Keratinocyte (primary cell): ENCODE measurements around the gene CSTF1. TPM values are rescaled to one million over a fixed set of nuclear protein-coding genes. Genes with fewer than 3 reads are reported as not detected.

Source experiments
- DNase-seq: peaks from one replicate; pipeline ENCODE4 v3.0.0-alpha.2; 2011; ENCODE audit warnings: low read depth, missing footprints, low spot score
- FAIRE-seq: peaks from 2 replicates; lab custom pipeline; 2011; peaks lifted over from hg19 to GRCh38; lab: Jason Lieb, UNC
- H2AFZ ChIP-seq: 2 replicates; pipeline ENCODE4 v1.6.0; 2012; ENCODE audit warnings: low read length, control low read depth, inconsistent platforms; ENCODE audit not compliant: control insufficient read depth
- H3K27ac ChIP-seq: 2 replicates; pipeline ENCODE4 v1.5.1; 2011; ENCODE audit warnings: low read length; ENCODE audit not compliant: control insufficient read depth, insufficient read depth
- H3K27me3 ChIP-seq: 3 replicates; pipeline ENCODE4 v1.6.0; 2011; ENCODE audit warnings: low read length; ENCODE audit not compliant: control insufficient read depth, insufficient read depth; ENCODE audit errors: extremely low read depth
- H3K36me3 ChIP-seq, 2 experiments: 2 replicates in 1 of 2; 3 replicates in 1 of 2; pipeline ENCODE4 v1.5.1; 2011; ENCODE audit warnings: low read length in 2 of 2, mild to moderate bottlenecking in 1 of 2; ENCODE audit not compliant: control insufficient read depth in 2 of 2, insufficient read depth in 2 of 2; ENCODE audit errors: extremely low read depth in 1 of 2
- H3K4me1 ChIP-seq: 3 replicates; pipeline ENCODE4 v1.5.1; 2011; ENCODE audit warnings: low read length; ENCODE audit not compliant: control insufficient read depth, insufficient read depth; ENCODE audit errors: extremely low read depth
- H3K4me2 ChIP-seq: 3 replicates; pipeline ENCODE4 v1.6.0; 2011; ENCODE audit warnings: low read depth, low read length; ENCODE audit not compliant: control insufficient read depth, insufficient read depth; ENCODE audit errors: extremely low read depth
- H3K4me3 ChIP-seq, 3 experiments: fragments of 200-600 bp in 1 of 3; sonication (generic) in 1 of 3; 2 replicates in 2 of 3; 3 replicates in 1 of 3; pipeline ENCODE4 v1.5.1; 2011 to 2016; ENCODE audit warnings: low read length in 3 of 3, mild to moderate bottlenecking in 3 of 3, control low read depth in 2 of 3, inconsistent platforms in 1 of 3, low read depth in 1 of 3, mixed read lengths in 1 of 3, mixed run types in 1 of 3, moderate library complexity in 1 of 3; ENCODE audit not compliant: control insufficient read depth in 2 of 3, insufficient read depth in 2 of 3; ENCODE audit errors: extremely low read depth in 1 of 3
- H3K79me2 ChIP-seq: 2 replicates; pipeline ENCODE4 v1.6.0; 2012; ENCODE audit warnings: low read length; ENCODE audit not compliant: control insufficient read depth, insufficient read depth
- H3K9ac ChIP-seq: 3 replicates; pipeline ENCODE4 v1.6.0; 2011; ENCODE audit warnings: low read length; ENCODE audit not compliant: control insufficient read depth, insufficient read depth; ENCODE audit errors: extremely low read depth
- H3K9me1 ChIP-seq: 3 replicates; pipeline ENCODE4 v1.6.0; 2011; ENCODE audit warnings: low read length; ENCODE audit not compliant: control insufficient read depth, insufficient read depth; ENCODE audit errors: extremely low read depth
- H3K9me3 ChIP-seq: 2 replicates; pipeline ENCODE4 v1.5.1; 2012; ENCODE audit warnings: low read depth, low read length; ENCODE audit not compliant: control insufficient read depth
- H4K20me1 ChIP-seq: 3 replicates; pipeline ENCODE4 v1.6.0; 2011; ENCODE audit warnings: low read length; ENCODE audit not compliant: control insufficient read depth, insufficient read depth; ENCODE audit errors: extremely low read depth
- EZH2 ChIP-seq: IDR thresholded peaks from one replicate; pipeline ENCODE4 v1.6.1; 2012; ENCODE audit warnings: inconsistent platforms, mild to moderate bottlenecking, low read length, moderate library complexity
- dilution Hi-C: fragments of 300-500 bp; cut with MboI; formaldehyde crosslinking; loops from one replicate; pipeline ENCODE4 v1.7.0; 2020; ENCODE audit warnings: low sequenced_read_pairs; ENCODE audit not compliant: extremely low pct_ligation_motif_present
- polyA plus RNA-seq, 5 experiments: library from polyadenylated mRNA; depleted of rRNA in 3 of 5; stranded (reverse) in 3 of 5; stranded (forward) in 1 of 5; unstranded in 1 of 5; fragments of >200 nt; gene quantifications; 1 replicate in 1 of 5; 2 replicates in 3 of 5; 3 replicates in 1 of 5; pipeline versions ENCODE4 v1.2.1 to v1.2.3, GENCODE V29; 2011 to 2012; ENCODE audit warnings: missing spikeins in 2 of 5, low read depth in 1 of 5, low replicate concordance in 1 of 5
- TF ChIP-seq, protein P1 (sequence below), 3 experiments: IDR thresholded peaks in 1 of 3; conservative IDR thresholded peaks in 1 of 3; optimal IDR thresholded peaks in 1 of 3; 2 replicates in 2 of 3; 3 replicates in 1 of 3; pipeline versions ENCODE3 to v1.5.1; 2011; ENCODE audit warnings: low read length in 3 of 3, mild to moderate bottlenecking in 3 of 3, moderate library complexity in 2 of 3, control low read depth in 1 of 3, inconsistent platforms in 1 of 3; ENCODE audit not compliant: insufficient read depth in 2 of 3; ENCODE audit errors: extremely low read depth in 1 of 3

Gene CSTF1
- polyA plus RNA-seq, 1 donor (not counting 4 experiments of a cell fraction or from before 2014, with no cell fraction given), result 40.3 TPM

- no peaks in the 10 kb centered on the region for H3K79me2 ChIP-seq
- no peak overlapping the region for H2AFZ ChIP-seq
- no peak overlapping the region for H3K27ac ChIP-seq
- dilution Hi-C loops, result no loop called here
- no peaks in the 10 kb centered on the region for H3K9me3 ChIP-seq
- TF ChIP-seq EZH2, result no peak
- TF ChIP-seq, protein P1, sequence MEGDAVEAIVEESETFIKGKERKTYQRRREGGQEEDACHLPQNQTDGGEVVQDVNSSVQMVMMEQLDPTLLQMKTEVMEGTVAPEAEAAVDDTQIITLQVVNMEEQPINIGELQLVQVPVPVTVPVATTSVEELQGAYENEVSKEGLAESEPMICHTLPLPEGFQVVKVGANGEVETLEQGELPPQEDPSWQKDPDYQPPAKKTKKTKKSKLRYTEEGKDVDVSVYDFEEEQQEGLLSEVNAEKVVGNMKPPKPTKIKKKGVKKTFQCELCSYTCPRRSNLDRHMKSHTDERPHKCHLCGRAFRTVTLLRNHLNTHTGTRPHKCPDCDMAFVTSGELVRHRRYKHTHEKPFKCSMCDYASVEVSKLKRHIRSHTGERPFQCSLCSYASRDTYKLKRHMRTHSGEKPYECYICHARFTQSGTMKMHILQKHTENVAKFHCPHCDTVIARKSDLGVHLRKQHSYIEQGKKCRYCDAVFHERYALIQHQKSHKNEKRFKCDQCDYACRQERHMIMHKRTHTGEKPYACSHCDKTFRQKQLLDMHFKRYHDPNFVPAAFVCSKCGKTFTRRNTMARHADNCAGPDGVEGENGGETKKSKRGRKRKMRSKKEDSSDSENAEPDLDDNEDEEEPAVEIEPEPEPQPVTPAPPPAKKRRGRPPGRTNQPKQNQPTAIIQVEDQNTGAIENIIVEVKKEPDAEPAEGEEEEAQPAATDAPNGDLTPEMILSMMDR (optimal IDR thresholded peaks at IDR 0.05 in 1 of 3, IDR thresholded peaks at IDR 0.05 in 1 of 3, conservative IDR thresholded peaks at IDR 0.05 in 1 of 3; ENCODE audit: extremely low read depth in 1 of 3, insufficient read depth in 2 of 3, low read length in 3 of 3), result no peak
- H4K20me1 ChIP-seq, result no peaks in the 10 kb centered on the region
- no peak for FAIRE-seq
- no peak overlapping the region for H3K4me3 ChIP-seq
- H3K9me1 ChIP-seq, result no peaks in the 10 kb centered on the region
- no peak for DNase-seq
- no peak overlapping the region for H3K9ac ChIP-seq
- H3K4me2 ChIP-seq, result no peak overlapping the region
- no peaks in the 10 kb centered on the region for H3K4me1 ChIP-seq
- no peaks in the 10 kb centered on the region for H3K27me3 ChIP-seq
- H3K36me3 ChIP-seq, result no peaks in the 10 kb centered on the region
These were observed 60.9 kb downstream of the CSTF1 start for GRCh38 chr20:56453352-56453751.

DNA sequence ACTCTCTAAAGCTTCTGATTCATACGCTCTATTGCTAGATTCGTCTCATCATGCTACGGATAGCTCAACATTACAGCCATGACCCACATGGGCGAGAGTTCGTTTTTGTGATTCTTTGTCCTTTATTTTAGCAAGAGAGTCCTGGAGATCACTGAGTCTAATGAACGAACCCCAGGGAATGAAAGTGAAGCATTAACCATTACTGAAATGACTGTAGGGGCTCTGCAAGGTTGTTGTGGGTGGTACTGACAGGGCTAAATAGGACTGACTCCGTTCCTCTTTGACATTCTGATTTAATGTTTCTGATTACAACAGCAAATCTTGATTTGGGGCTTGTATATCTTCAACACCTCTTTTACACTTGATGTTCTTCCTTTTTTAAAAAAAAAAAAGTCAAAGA is 62.3 kb downstream of the CSTF1 start:
- dilution Hi-C loops, result no loop called here
- Histone ChIP-seq H3K36me3 (no peaks in the 10 kb centered on the region), H3K9ac (no peak overlapping the region), H3K4me1 (no peaks in the 10 kb centered on the region), H3K27ac (no peak overlapping the region), H3K4me3 (no peak overlapping the region), H3K9me1 (no peaks in the 10 kb centered on the region), H3K79me2 (no peaks in the 10 kb centered on the region), H2AFZ (no peak overlapping the region), H3K4me2 (no peak overlapping the region), H3K9me3 (no peaks in the 10 kb centered on the region), H3K27me3 (no peaks in the 10 kb centered on the region), H4K20me1 (no peaks in the 10 kb centered on the region)
- DNase-seq (no peak), FAIRE-seq (no peak)
- TF ChIP-seq EZH2, result no peak
- TF ChIP-seq, protein P1 (optimal IDR thresholded peaks at IDR 0.05 in 1 of 3, IDR thresholded peaks at IDR 0.05 in 1 of 3, conservative IDR thresholded peaks at IDR 0.05 in 1 of 3; ENCODE audit: extremely low read depth in 1 of 3, insufficient read depth in 2 of 3, low read length in 3 of 3), result no peak

Other genes starting within 250 kb of the CSTF1 start
- gene MC3R, start 143.9 kb upstream of the CSTF1 start, polyA plus RNA-seq, result not detected in 3 replicates
- 29.7 to 34.5 TPM (median 33.6 TPM) in 3 replicates for gene FAM210B, start 33.7 kb upstream of the CSTF1 start, polyA plus RNA-seq
- gene AURKA, start 430 bp upstream of the CSTF1 start, polyA plus RNA-seq, result 10.9 to 36.1 TPM (median 31.4 TPM) in 3 replicates
- 0.01 to 0.10 TPM in 2 of 3 replicates, not detected in the other for gene CASS4, start 19.6 kb downstream of the CSTF1 start, polyA plus RNA-seq
- 54.9 to 63.4 TPM (median 58.8 TPM) in 3 replicates for gene RTF2, start 76.0 kb downstream of the CSTF1 start, polyA plus RNA-seq
- gene FAM209A, start 132.1 kb downstream of the CSTF1 start, polyA plus RNA-seq, result 0.35 to 0.55 TPM in 2 of 3 replicates, not detected in the other
- 0.12 to 0.38 TPM (median 0.18 TPM) in 3 replicates for gene FAM209B, start 140.6 kb downstream of the CSTF1 start, polyA plus RNA-seq
- gene TFAP2C, start 236.7 kb downstream of the CSTF1 start, polyA plus RNA-seq, result 5.5 to 24.7 TPM (median 11.5 TPM) in 3 replicates